WTC11 (cell line): ENCODE results near the gene TXNDC5.

Experiments
- ATF1 ChIP-seq: sonication (generic); formaldehyde crosslinking; IDR thresholded peaks from 2 replicates; pipeline ENCODE4 v1.8.1; 2023; ENCODE audit warnings: mild to moderate bottlenecking, moderate library complexity, missing genetic modification reagents
- CREB1 ChIP-seq: sonication (generic); formaldehyde crosslinking; IDR thresholded peaks from 2 replicates; pipeline ENCODE4 v1.8.0; 2023; ENCODE audit warnings: mild to moderate bottlenecking, missing genetic modification reagents
- CTCF ChIP-seq: fragments of 200-600 bp; IDR thresholded peaks from 2 replicates; pipeline ENCODE4 v1.8.0; 2022; ENCODE audit warnings: antibody characterized with exemption

- no peak for TF ChIP-seq CREB1 (CRISPR knock-in tag)
- TF ChIP-seq CTCF, result no peak
- no peak for TF ChIP-seq ATF1 (CRISPR knock-in tag)
Observed at GRCh38 chr6:7899101-7899888, 11.3 kb downstream of the TXNDC5 start.
